Activated T-helper 1 cell treated with anti-CD3 and anti-CD28 coated beads, Interleukin-12 subunit alpha, Interleukin-12 subunit beta, Interleukin-2, Interleukin-4 antibody, amounts not matched to agents 30 ng/mL and 10 ng/mL and 1 ng/mL, durations not matched to agents 14 hours and 24 hours and 36 hours (primary cell): ENCODE results near the gene SHC1. TPM values are rescaled to one million over a fixed set of nuclear protein-coding genes. Genes with fewer than 3 reads are reported as not detected.
A peak's percentile ranks its signal among the peaks of the same experiment; 100 is the strongest.
"Not testable (repeated sequence)": the region's sequence is repeated elsewhere in the genome, so short reads cannot be mapped to it uniquely, and the experiment has no call there.

ENCODE experiments used
- DNase-seq: peaks from one replicate; pipeline ENCODE4 v3.0.0; 2021; ENCODE audit warnings: low spot score
- H3K27ac Mint-ChIP-seq: one replicate; pipeline ENCODE4 v1.8.0; 2021; ENCODE audit warnings: mild to moderate bottlenecking, mixed read lengths
- H3K27me3 Mint-ChIP-seq: one replicate; pipeline ENCODE4 v1.8.0; 2022; ENCODE audit warnings: mild to moderate bottlenecking, moderate library complexity, mixed read lengths; ENCODE audit not compliant: insufficient read depth
- H3K36me3 Mint-ChIP-seq: one replicate; pipeline ENCODE4 v1.8.0; 2021; ENCODE audit warnings: low read depth, mixed read lengths
- H3K4me1 Mint-ChIP-seq: one replicate; pipeline ENCODE4 v1.8.0; 2021; ENCODE audit warnings: low read depth, mixed read lengths
- H3K4me3 Mint-ChIP-seq: one replicate; pipeline ENCODE4 v1.8.0; 2021; ENCODE audit warnings: mild to moderate bottlenecking, moderate library complexity, mixed read lengths
- H3K9me3 Mint-ChIP-seq: one replicate; pipeline ENCODE4 v1.8.0; 2021; ENCODE audit warnings: mixed read lengths
- intact Hi-C: fragments of 100-400 bp; cut with micrococcal nuclease; formaldehyde crosslinking; loops from one replicate; pipeline ENCODE4 v1.15.1; 2024
- total RNA-seq: library from RNA; stranded (reverse); gene quantifications from 2 replicates; pipeline ENCODE4 v1.2.3, GENCODE V29; 2022

SHC1 gene
- total RNA-seq, 1 donor from 2014 or later, result 62.3 TPM

GRCh38 chr1:154998818-154999570 lies 28.4 kb upstream of the SHC1 start:
- DNase-seq, result no peak
- Mint-ChIP-seq H3K27me3 (peaks cover 2% of the 10 kb centered on the region), H3K4me3 (peak overlapping the region; percentile 81), H3K9me3 (no peaks in the 10 kb centered on the region), H3K27ac (peak overlapping the region; percentile 92), H3K36me3 (peaks cover 5% of the 10 kb centered on the region), H3K4me1 (peaks cover 40% of the 10 kb centered on the region)
- intact Hi-C loops, result loop anchor here (1.0 to 5.0 kb wide), 6 partner anchors 9 to 517 kb away; partner anchors contain the start of gene FLAD1

GRCh38 chr1:154998201-154998780 lies 27.7 kb upstream of the SHC1 start:
- intact Hi-C loops, result loop anchor here (5.0 kb wide), 1 partner anchor 516 kb away; no protein-coding TSS in a partner anchor
- no peak for DNase-seq
- no peaks in the 10 kb centered on the region for H3K9me3 Mint-ChIP-seq
- H3K4me1 Mint-ChIP-seq, result peaks cover 42% of the 10 kb centered on the region
- H3K27ac Mint-ChIP-seq, result peak overlapping the region; percentile 92
- peak overlapping the region; percentile 81 for H3K4me3 Mint-ChIP-seq
- H3K36me3 Mint-ChIP-seq, result peaks cover 1% of the 10 kb centered on the region
- peaks cover 2% of the 10 kb centered on the region for H3K27me3 Mint-ChIP-seq

- peaks cover 42% of the 10 kb centered on the region for H3K4me1 Mint-ChIP-seq
- intact Hi-C loops, result loop anchor here (5.0 kb wide), 1 partner anchor 515 kb away; no protein-coding TSS in a partner anchor
- H3K9me3 Mint-ChIP-seq, result no peaks in the 10 kb centered on the region
- H3K4me3 Mint-ChIP-seq, result peak overlapping the region; percentile 57
- H3K36me3 Mint-ChIP-seq, result peaks cover 6% of the 10 kb centered on the region
- H3K27ac Mint-ChIP-seq, result peak overlapping the region; percentile 50
- H3K27me3 Mint-ChIP-seq, result peaks cover 2% of the 10 kb centered on the region
- DNase-seq, result no peak
Observed at GRCh38 chr1:154996966-154997701, 26.6 kb upstream of the SHC1 start.

- not testable (repeated sequence) for H3K27me3 Mint-ChIP-seq, H3K4me3 Mint-ChIP-seq, H3K36me3 Mint-ChIP-seq, H3K9me3 Mint-ChIP-seq, DNase-seq, H3K27ac Mint-ChIP-seq
- intact Hi-C loops, result loop anchor here (5.0 kb wide), 1 partner anchor 513 kb away; no protein-coding TSS in a partner anchor
- H3K4me1 Mint-ChIP-seq, result peaks cover 42% of the 10 kb centered on the region
Observed at GRCh38 chr1:154995301-154995983, 24.9 kb upstream of the SHC1 start.

- no peak overlapping the region for H3K4me3 Mint-ChIP-seq
- H3K27ac Mint-ChIP-seq, result peak overlapping the region; percentile 38
- DNase-seq, result no peak
- no peaks in the 10 kb centered on the region for H3K27me3 Mint-ChIP-seq
- intact Hi-C loops, result no loop called here
- peaks cover 9% of the 10 kb centered on the region for H3K36me3 Mint-ChIP-seq
- no peaks in the 10 kb centered on the region for H3K9me3 Mint-ChIP-seq
- peaks cover 39% of the 10 kb centered on the region for H3K4me1 Mint-ChIP-seq
Observed at GRCh38 chr1:154994591-154994990, 24.0 kb upstream of the SHC1 start.

GRCh38 chr1:154994269-154994587 lies 23.7 kb upstream of the SHC1 start:
- intact Hi-C loops, result no loop called here
- no peak overlapping the region for H3K27ac Mint-ChIP-seq
- no peak for DNase-seq
- peaks cover 11% of the 10 kb centered on the region for H3K36me3 Mint-ChIP-seq
- H3K4me3 Mint-ChIP-seq, result no peak overlapping the region
- peaks cover 42% of the 10 kb centered on the region for H3K4me1 Mint-ChIP-seq
- no peaks in the 10 kb centered on the region for H3K27me3 Mint-ChIP-seq
- no peaks in the 10 kb centered on the region for H3K9me3 Mint-ChIP-seq

- Mint-ChIP-seq H3K27me3 (no peaks in the 10 kb centered on the region), H3K4me1 (peaks cover 41% of the 10 kb centered on the region), H3K36me3 (peaks cover 16% of the 10 kb centered on the region), H3K27ac (peak within 1 kb of the TSS; percentile 61), H3K9me3 (no peaks in the 10 kb centered on the region), H3K4me3 (no peak within 1 kb of the TSS)
- DNase-seq, result no peak
- intact Hi-C loops, result no loop called here
Observed at GRCh38 chr1:154993572-154994268, 23.2 kb upstream of the SHC1 start, which contains the start of gene LENEP. TSS of gene LENEP (plus strand) at chr1:154993586. CDS start at chr1:154993608, 22 bp downstream.

GRCh38 chr1:154992721-154993571 lies 22.4 kb upstream of the SHC1 start:
- Mint-ChIP-seq H3K27ac (peak overlapping the region; percentile 23), H3K4me3 (no peak overlapping the region), H3K4me1 (peaks cover 37% of the 10 kb centered on the region), H3K27me3 (no peaks in the 10 kb centered on the region), H3K9me3 (no peaks in the 10 kb centered on the region), H3K36me3 (peaks cover 18% of the 10 kb centered on the region)
- no peak for DNase-seq
- intact Hi-C loops, result no loop called here

- H3K27ac Mint-ChIP-seq, result no peak overlapping the region
Observed at GRCh38 chr1:154990276-154990675, 19.7 kb upstream of the SHC1 start.

GRCh38 chr1:154989195-154989860 lies 18.8 kb upstream of the SHC1 start:
- intact Hi-C loops, result no loop called here
- Mint-ChIP-seq H3K4me1 (peaks cover 19% of the 10 kb centered on the region), H3K36me3 (peaks cover 17% of the 10 kb centered on the region), H3K9me3 (no peaks in the 10 kb centered on the region), H3K27ac (peak overlapping the region; percentile 54), H3K4me3 (no peak overlapping the region), H3K27me3 (no peaks in the 10 kb centered on the region)
- no peak for DNase-seq

More at GRCh38 chr1:154990276-154990675, 19.7 kb upstream of the SHC1 start:
- intact Hi-C loops, result no loop called here
- no peak for DNase-seq
- H3K4me3 Mint-ChIP-seq, result no peak overlapping the region
- H3K4me1 Mint-ChIP-seq, result peaks cover 27% of the 10 kb centered on the region
- H3K27me3 Mint-ChIP-seq, result no peaks in the 10 kb centered on the region
- peaks cover 17% of the 10 kb centered on the region for H3K36me3 Mint-ChIP-seq
- no peaks in the 10 kb centered on the region for H3K9me3 Mint-ChIP-seq
